Natural killer cell (primary cell): ENCODE data around the gene ZC3H18. TPM values are rescaled to one million over a fixed set of nuclear protein-coding genes. Genes with fewer than 3 reads are reported as not detected.

ENCODE experiments used
- ATAC-seq, 3 donors: fragments of 150-1000 bp in 2 of 3; fragments of 200-7000 bp in 1 of 3; cut with Tn5 transposase; 1 replicate in 1 of 3; 2 replicates in 2 of 3; pipeline ENCODE4 v1.10.0; 2021; ENCODE audit warnings: mild to moderate bottlenecking in 2 of 3, moderate library complexity in 2 of 3
- DNase-seq, 2 donors: peaks; one replicate each; pipeline versions ENCODE4 v3.0.0 to v3.0.0-alpha.2; 2013 to 2021; ENCODE audit warnings: mixed read lengths in 1 of 2
- H3K27ac ChIP-seq: one replicate; pipeline ENCODE4 v1.5.1; 2013; ENCODE audit warnings: mild to moderate bottlenecking, low read length
- H3K27me3 ChIP-seq: one replicate; pipeline ENCODE4 v1.6.1; 2013; ENCODE audit warnings: low read length; ENCODE audit not compliant: control insufficient read depth, insufficient read depth
- H3K36me3 ChIP-seq: one replicate; pipeline ENCODE4 v1.6.1; 2013; ENCODE audit warnings: low read length; ENCODE audit not compliant: control insufficient read depth, insufficient read depth
- H3K4me1 ChIP-seq: one replicate; pipeline ENCODE4 v1.6.1; 2013; ENCODE audit warnings: low read length; ENCODE audit not compliant: control insufficient read depth, insufficient read depth
- H3K4me3 ChIP-seq: one replicate; pipeline ENCODE4 v1.5.1; 2013; ENCODE audit warnings: low read length
- H3K9me3 ChIP-seq: one replicate; pipeline ENCODE4 v1.6.1; 2013; ENCODE audit warnings: low read length; ENCODE audit not compliant: control insufficient read depth, insufficient read depth
- H3K27ac Mint-ChIP-seq, 2 donors: one replicate each; pipeline ENCODE4 v1.8.0; 2022; ENCODE audit warnings: mild to moderate bottlenecking in 2 of 2, mixed read lengths in 2 of 2, moderate library complexity in 1 of 2
- H3K27me3 Mint-ChIP-seq, 2 donors: one replicate each; pipeline ENCODE4 v1.8.0; 2022; ENCODE audit warnings: low read depth in 2 of 2, mixed read lengths in 2 of 2
- H3K36me3 Mint-ChIP-seq: one replicate; pipeline ENCODE4 v1.8.0; 2022; ENCODE audit warnings: mixed read lengths
- H3K4me1 Mint-ChIP-seq, 2 donors: one replicate each; pipeline ENCODE4 v1.8.0; 2022; ENCODE audit warnings: mixed read lengths in 2 of 2
- H3K4me3 Mint-ChIP-seq: one replicate; pipeline ENCODE4 v1.8.0; 2022; ENCODE audit warnings: mild to moderate bottlenecking, moderate library complexity, mixed read lengths
- H3K9me3 Mint-ChIP-seq, 2 donors: one replicate each; pipeline ENCODE4 v1.8.0; 2022; ENCODE audit warnings: mixed read lengths in 2 of 2
- WGBS: methylation state at CpG from one replicate; pipeline ENCODE4 v1.1.7; 2013; ENCODE audit warnings: missing lambda C conversion rate; ENCODE audit not compliant: insufficient coverage; 5-methylcytosine and 5-hydroxymethylcytosine counted together
- intact Hi-C: fragments of 100-400 bp; cut with micrococcal nuclease; formaldehyde crosslinking; loops from one replicate; pipeline ENCODE4 v1.14.2; 2022
- total RNA-seq, 4 donors: library from RNA; stranded (reverse); fragments of 120-200 nt in 1 of 4; gene quantifications; one replicate each; pipeline versions ENCODE4 v1.2.3 to v1.2.4, GENCODE V29; 2013 to 2022
- TF ChIP-seq, protein P1 (sequence below): fragments of 200-600 bp; IDR thresholded peaks from one replicate; pipeline ENCODE4 v1.8.0; 2022; ENCODE audit warnings: antibody characterized with exemption

ZC3H18 gene
- total RNA-seq, 3 donors from 2014 or later (not counting 1 experiment from before 2014, with no cell fraction given): 125 to 130 (median 126) TPM

DNA sequence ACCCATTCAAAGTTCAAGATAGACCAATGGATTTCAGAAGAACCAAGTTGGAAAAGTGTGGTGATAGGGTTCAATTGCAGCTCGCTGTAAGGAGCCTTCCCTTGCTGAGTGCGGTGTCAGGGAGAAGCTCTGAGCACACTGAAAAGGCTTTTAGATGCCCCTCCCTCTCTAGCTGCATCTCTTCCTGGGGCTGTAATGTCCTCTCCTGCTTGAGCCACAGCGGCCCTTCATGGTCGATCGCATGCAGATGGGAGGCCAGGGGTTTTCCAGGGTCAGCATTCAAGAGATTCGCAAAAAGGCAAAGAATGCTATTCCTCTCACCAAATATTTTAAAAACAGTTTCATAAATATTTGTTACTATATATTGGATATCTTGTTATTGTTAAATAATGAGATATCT is 23.7 kb downstream of the ZC3H18 start:
- Mint-ChIP-seq H3K4me1 (peaks cover 10 to 15% of the 10 kb centered on the region in 2 donors), H3K4me3 (no peak overlapping the region), H3K9me3 (no peaks in the 10 kb centered on the region), H3K27ac (no peak overlapping the region), H3K36me3 (peaks cover 9% of the 10 kb centered on the region), H3K27me3 (no peaks in the 10 kb centered on the region)
- no peak overlapping the region for H3K27ac ChIP-seq
- intact Hi-C loops: no loop called here
- DNase-seq: no peak
- H3K4me1 ChIP-seq: peaks cover under 1% of the 10 kb centered on the region
- H3K9me3 ChIP-seq: no peaks in the 10 kb centered on the region
- 96% methylated on average over 5 of the region's 6 CpGs for WGBS
- peaks cover 29% of the 10 kb centered on the region for H3K36me3 ChIP-seq
- H3K4me3 ChIP-seq: no peak overlapping the region
- no peaks in the 10 kb centered on the region for H3K27me3 ChIP-seq
- no peak for ATAC-seq
- TF ChIP-seq, protein P1, sequence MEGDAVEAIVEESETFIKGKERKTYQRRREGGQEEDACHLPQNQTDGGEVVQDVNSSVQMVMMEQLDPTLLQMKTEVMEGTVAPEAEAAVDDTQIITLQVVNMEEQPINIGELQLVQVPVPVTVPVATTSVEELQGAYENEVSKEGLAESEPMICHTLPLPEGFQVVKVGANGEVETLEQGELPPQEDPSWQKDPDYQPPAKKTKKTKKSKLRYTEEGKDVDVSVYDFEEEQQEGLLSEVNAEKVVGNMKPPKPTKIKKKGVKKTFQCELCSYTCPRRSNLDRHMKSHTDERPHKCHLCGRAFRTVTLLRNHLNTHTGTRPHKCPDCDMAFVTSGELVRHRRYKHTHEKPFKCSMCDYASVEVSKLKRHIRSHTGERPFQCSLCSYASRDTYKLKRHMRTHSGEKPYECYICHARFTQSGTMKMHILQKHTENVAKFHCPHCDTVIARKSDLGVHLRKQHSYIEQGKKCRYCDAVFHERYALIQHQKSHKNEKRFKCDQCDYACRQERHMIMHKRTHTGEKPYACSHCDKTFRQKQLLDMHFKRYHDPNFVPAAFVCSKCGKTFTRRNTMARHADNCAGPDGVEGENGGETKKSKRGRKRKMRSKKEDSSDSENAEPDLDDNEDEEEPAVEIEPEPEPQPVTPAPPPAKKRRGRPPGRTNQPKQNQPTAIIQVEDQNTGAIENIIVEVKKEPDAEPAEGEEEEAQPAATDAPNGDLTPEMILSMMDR: no peak

DNA sequence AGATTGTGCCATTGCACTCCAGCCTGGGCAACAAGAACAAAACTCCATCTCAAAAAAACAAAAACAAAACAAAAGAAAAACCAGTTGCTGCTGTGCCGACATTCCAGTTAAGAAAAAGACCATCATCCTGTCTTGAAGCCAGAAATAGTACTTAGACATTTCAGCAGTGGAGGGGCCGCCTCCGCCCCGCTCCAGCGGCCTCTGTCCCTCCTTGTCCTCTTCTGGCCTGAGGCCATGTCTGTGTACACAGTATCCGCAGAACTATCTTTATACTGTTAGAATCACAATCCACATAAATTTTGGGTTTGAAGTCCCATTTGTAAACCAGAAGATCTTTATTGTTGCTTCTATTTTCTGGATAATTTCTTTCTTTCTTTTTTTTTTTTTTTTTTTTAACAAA is 24.9 kb downstream of the ZC3H18 start:
- Histone ChIP-seq H3K36me3 (peaks cover 31% of the 10 kb centered on the region), H3K4me3 (no peak overlapping the region), H3K9me3 (no peaks in the 10 kb centered on the region), H3K27me3 (no peaks in the 10 kb centered on the region), H3K4me1 (peaks cover 3% of the 10 kb centered on the region), H3K27ac (no peak overlapping the region)
- Mint-ChIP-seq H3K36me3 (no peaks in the 10 kb centered on the region), H3K27me3 (no peaks in the 10 kb centered on the region), H3K4me1 (peaks cover 9 to 10% of the 10 kb centered on the region in 2 donors), H3K27ac (no peak overlapping the region), H3K9me3 (no peaks in the 10 kb centered on the region), H3K4me3 (no peak overlapping the region)
- DNase-seq: no peak
- intact Hi-C loops: no loop called here
- WGBS: over 99% methylated on average over 6 of the region's 6 CpGs
- no peak for ATAC-seq
- TF ChIP-seq, protein P1: no peak

GRCh38 chr16:88595921-88596320 is 25.7 kb downstream of the ZC3H18 start:
- Histone ChIP-seq H3K27me3 (no peaks in the 10 kb centered on the region), H3K4me1 (peaks cover 3% of the 10 kb centered on the region), H3K4me3 (no peak overlapping the region), H3K9me3 (no peaks in the 10 kb centered on the region), H3K27ac (no peak overlapping the region), H3K36me3 (peaks cover 36% of the 10 kb centered on the region)
- Mint-ChIP-seq H3K27me3 (no peaks in the 10 kb centered on the region), H3K27ac (no peak overlapping the region), H3K9me3 (no peaks in the 10 kb centered on the region), H3K36me3 (no peaks in the 10 kb centered on the region), H3K4me3 (no peak overlapping the region), H3K4me1 (peaks cover 9 to 10% of the 10 kb centered on the region in 2 donors)
- ATAC-seq (no peak), DNase-seq (no peak)
- intact Hi-C loops: no loop called here
- TF ChIP-seq, protein P1: no peak
- 95% methylated on average over 9 of the region's 10 CpGs for WGBS

GRCh38 chr16:88596483-88596882 is 26.3 kb downstream of the ZC3H18 start:
- 79% methylated on average over 3 of the region's 3 CpGs for WGBS
- H3K27me3 ChIP-seq: no peaks in the 10 kb centered on the region
- TF ChIP-seq, protein P1: no peak
- Mint-ChIP-seq H3K9me3 (no peaks in the 10 kb centered on the region), H3K27me3 (no peaks in the 10 kb centered on the region), H3K36me3 (no peaks in the 10 kb centered on the region), H3K4me1 (peaks cover 8% of the 10 kb centered on the region in 2 donors), H3K4me3 (no peak overlapping the region), H3K27ac (no peak overlapping the region)
- peaks cover 41% of the 10 kb centered on the region for H3K36me3 ChIP-seq
- no peak overlapping the region for H3K4me3 ChIP-seq
- no peak for ATAC-seq
- intact Hi-C loops: no loop called here
- H3K9me3 ChIP-seq: no peaks in the 10 kb centered on the region
- no peak overlapping the region for H3K27ac ChIP-seq
- peaks cover 3% of the 10 kb centered on the region for H3K4me1 ChIP-seq
- no peak for DNase-seq
